HepG2 (cell line): ENCODE data around the gene ARL8A. TPM values are rescaled to one million over a fixed set of nuclear protein-coding genes. Genes with fewer than 3 reads are reported as not detected.

Source experiments
- ATAC-seq: fragments of 200-7000 bp; cut with Tn5 transposase; 3 replicates; pipeline ENCODE4 v1.9.1; 2020; ENCODE audit warnings: mild to moderate bottlenecking, moderate library complexity
- BruUV-seq: library from RNA; stranded (reverse); fragments of 400-500 nt; replicated peaks from 2 replicates; lab custom pipeline; 2021; lab: Mats Ljungman, UMichigan
- CTCF ChIA-PET: fragments of 300-600 bp; formaldehyde crosslinking; extraction: SDS; loops from one replicate; lab custom pipeline; 2021; ENCODE audit warnings: low total read pairs, inconsistent platforms, low intra/inter-chr PET ratio; lab: Yijun Ruan, JAX
- POLR2A ChIA-PET: fragments of 350-600 bp; sonication (Branson Sonifier 250); formaldehyde crosslinking; loops from one replicate; lab custom pipeline; 2020; ENCODE audit warnings: antibody characterized with exemption, inconsistent platforms; lab: Yijun Ruan, JAX
- DNase-seq: peaks from one replicate; pipeline ENCODE4 v3.0.0-alpha.2; 2015; ENCODE audit warnings: low spot score
- FAIRE-seq: peaks from 3 replicates; lab custom pipeline; 2011; peaks lifted over from hg19 to GRCh38; lab: Jason Lieb, UNC
- H2AFZ ChIP-seq: one replicate; pipeline ENCODE4 v1.6.1; 2011; ENCODE audit warnings: low read length, inconsistent platforms
- H3K27ac ChIP-seq: fragments of 300-600 bp; 3 replicates; pipeline ENCODE4 v1.8.0; 2011; ENCODE audit warnings: mixed run types, mild to moderate bottlenecking, mixed read lengths, low read length, inconsistent platforms; ENCODE audit not compliant: insufficient read depth; ENCODE audit errors: extremely low read length
- H3K27me3 ChIP-seq, 2 experiments: fragments of 200-600 bp in 1 of 2; 2 replicates in 1 of 2; 3 replicates in 1 of 2; pipeline versions ENCODE4 v1.6.0 to v1.8.0; 2011; ENCODE audit warnings: low read length in 2 of 2, mild to moderate bottlenecking in 2 of 2, moderate library complexity in 2 of 2, inconsistent platforms in 1 of 2; ENCODE audit not compliant: insufficient read depth in 2 of 2, control insufficient read depth in 1 of 2
- H3K36me3 ChIP-seq, 2 experiments: fragments of 200-600 bp in 1 of 2; replicated peaks in 1 of 2; 2 replicates in 1 of 2; 3 replicates in 1 of 2; pipeline versions ENCODE4 v1.5.1 to v1.8.0; 2011; ENCODE audit warnings: low read length in 2 of 2, inconsistent platforms in 1 of 2; ENCODE audit not compliant: insufficient read depth in 2 of 2, control insufficient read depth in 1 of 2
- H3K4me1 ChIP-seq: 2 replicates; pipeline ENCODE4 v1.5.1; 2012; ENCODE audit warnings: low read length, inconsistent platforms; ENCODE audit not compliant: insufficient read depth
- H3K4me2 ChIP-seq: 2 replicates; pipeline ENCODE4 v1.6.0; 2011; ENCODE audit warnings: low read depth, low read length, inconsistent platforms
- H3K4me3 ChIP-seq, 3 experiments: fragments of 200-600 bp in 1 of 3; sonication (generic), shearing (Covaris generic) in 1 of 3; replicated peaks in 1 of 3; 2 replicates each; pipeline ENCODE4 v1.5.1; 2011 to 2016; ENCODE audit warnings: low read length in 3 of 3, inconsistent platforms in 2 of 3, low read depth in 2 of 3, mild to moderate bottlenecking in 2 of 3, control low read depth in 1 of 3, mixed read lengths in 1 of 3; ENCODE audit not compliant: insufficient read depth in 1 of 3
- H3K79me2 ChIP-seq: one replicate; pipeline ENCODE4 v1.6.1; 2011; ENCODE audit warnings: low read length, inconsistent platforms; ENCODE audit not compliant: insufficient read depth
- H3K9ac ChIP-seq: 2 replicates; pipeline ENCODE4 v1.6.0; 2011; ENCODE audit warnings: mild to moderate bottlenecking, low read depth, low read length, inconsistent platforms; ENCODE audit not compliant: insufficient read depth
- H3K9me3 ChIP-seq: 2 replicates; pipeline ENCODE4 v1.5.1; 2012; ENCODE audit warnings: mild to moderate bottlenecking, low read length
- H4K20me1 ChIP-seq: 2 replicates; pipeline ENCODE4 v1.6.0; 2011; ENCODE audit warnings: inconsistent platforms, mild to moderate bottlenecking, low read length, moderate library complexity; ENCODE audit not compliant: insufficient read depth
- ELK4 ChIP-seq: sonication (generic); formaldehyde crosslinking; IDR thresholded peaks from 2 replicates; pipeline ENCODE4 v1.9.0; 2021; ENCODE audit warnings: missing genetic modification reagents, borderline replicate concordance
- MXI1 ChIP-seq: IDR thresholded peaks from 3 replicates; pipeline ENCODE4 v1.6.1; 2012; ENCODE audit warnings: low read depth, low read length, inconsistent platforms, borderline replicate concordance
- SP1 ChIP-seq, 2 experiments: fragments of 450-650 bp in 1 of 2; sonication (generic) in 1 of 2; formaldehyde crosslinking in 1 of 2; IDR thresholded peaks; 2 replicates each; pipeline versions ENCODE4 v1.4.0 to v1.6.1; 2016 to 2020; ENCODE audit warnings: missing genetic modification reagents in 1 of 2
- TFDP1 ChIP-seq: IDR thresholded peaks from 2 replicates; pipeline ENCODE4 v1.6.1; 2016; ENCODE audit warnings: missing compliant biosample characterization, missing genetic modification reagents, borderline replicate concordance
- THAP7 ChIP-seq: sonication (generic); formaldehyde crosslinking; IDR thresholded peaks from 2 replicates; pipeline ENCODE4 v1.8.1; 2023; ENCODE audit warnings: mild to moderate bottlenecking, missing genetic modification reagents
- THYN1 ChIP-seq: sonication (generic); formaldehyde crosslinking; IDR thresholded peaks from 2 replicates; pipeline ENCODE4 v1.8.1; 2023; ENCODE audit warnings: low read depth, mild to moderate bottlenecking, moderate library complexity, missing genetic modification reagents, borderline replicate concordance
- TSC22D2 ChIP-seq: sonication (generic); formaldehyde crosslinking; IDR thresholded peaks from 2 replicates; pipeline ENCODE4 v1.5.1; 2020; ENCODE audit warnings: missing genetic modification reagents, mild to moderate bottlenecking, borderline replicate concordance
- ZBTB25 ChIP-seq: IDR thresholded peaks from 2 replicates; pipeline ENCODE4 v1.6.1; 2018; ENCODE audit warnings: missing genetic modification reagents
- ZBTB26 ChIP-seq: IDR thresholded peaks from 2 replicates; pipeline ENCODE4 v1.6.1; 2016; ENCODE audit warnings: missing compliant biosample characterization, missing genetic modification reagents, borderline replicate concordance
- ZKSCAN1 ChIP-seq: fragments of 150-350 bp; IDR thresholded peaks from 2 replicates; pipeline ENCODE4 v1.6.1; 2014; ENCODE audit warnings: low read length
- ZNF644 ChIP-seq: IDR thresholded peaks from 2 replicates; pipeline ENCODE4 v1.6.1; 2016; ENCODE audit warnings: low read depth
- WGBS: methylation state at CpG from one replicate; pipeline ENCODE4 v1.1.6; 2017; ENCODE audit warnings: low lambda C conversion rate; 5-methylcytosine and 5-hydroxymethylcytosine counted together
- in situ Hi-C: cut with HindIII; loops from 2 replicates; pipeline ENCODE4 v1.10.0; 2017; ENCODE audit warnings: low pct_unique_long_range_greater_than_20kb; ENCODE audit not compliant: extremely low pct_ligation_motif_present
- intact Hi-C: fragments of 100-400 bp; cut with micrococcal nuclease; formaldehyde crosslinking; loops from one replicate; pipeline ENCODE4 v1.10.0; 2022; ENCODE audit not compliant: unreplicated experiment
- polyA plus RNA-seq, 8 experiments: library from polyadenylated mRNA; depleted of rRNA in 3 of 8; stranded (reverse) in 7 of 8; unstranded in 1 of 8; fragments of >200 nt; fragmentation: Illumina TruSeq in 4 of 8; extraction: Trizol in 4 of 8; gene quantifications; 2 replicates each; pipeline versions ENCODE4 v1.2.1 to v1.2.3, GENCODE V29; 2011 to 2016; ENCODE audit warnings: low read depth in 4 of 8, missing spikeins in 1 of 8, mixed read lengths in 1 of 8; ENCODE audit not compliant: insufficient read depth in 1 of 8
- total RNA-seq, 5 experiments: library from RNA; depleted of rRNA; stranded (reverse); fragments of >200 nt; fragmentation: Illumina TruSeq; extraction: Trizol; gene quantifications; 2 replicates each; pipeline ENCODE4 v1.2.3, GENCODE V29; 2016; ENCODE audit warnings: low read depth in 1 of 5

ARL8A gene
- total and polyA plus RNA-seq, 2 of the 13 experiments (the other 11 are each of a cell fraction or from before 2014, with no cell fraction given) = 2.7 to 23.4 TPM

GRCh38 chr1:202152399-202152798, 7.9 kb upstream of the ARL8A start (continued):
- TF ChIP-seq ZBTB25 (CRISPR knock-in tag) (no peak), TSC22D2 (CRISPR knock-in tag) (no peak), ZBTB26 (CRISPR knock-in tag) (no peak), MXI1 (no peak), ZNF644 (CRISPR knock-in tag) (no peak), ZKSCAN1 (no peak), THAP7 (CRISPR knock-in tag) (no peak), SP1 (IDR thresholded peaks at IDR 0.05) (no peak), SP1 (CRISPR knock-in tag; IDR thresholded peaks at IDR 0.05) (no peak)
- TF ChIP-seq, all 625 proteins: peak for 0

GRCh38 chr1:202151045-202151444, 6.5 kb upstream of the ARL8A start:
- H4K20me1 ChIP-seq = no peaks in the 10 kb centered on the region
- H3K9ac ChIP-seq = no peak overlapping the region
- peaks cover 0 to 55% of the 10 kb centered on the region in 2 experiments; a peak in 3 of 5 replicates for H3K27me3 ChIP-seq
- 9% methylated on average over 2 of the region's 2 CpGs for WGBS
- ChIA-PET CTCF (no interaction called here), POLR2A (no interaction called here)
- no TSS peak for BruUV-seq
- DNase-seq (no peak), FAIRE-seq (no peak), ATAC-seq (no peak)
- TF ChIP-seq TFDP1 (CRISPR knock-in tag) (no peak), ELK4 (no peak), THYN1 (no peak)
- no peak overlapping the region for H3K4me2 ChIP-seq
- H3K79me2 ChIP-seq = no peaks in the 10 kb centered on the region
- H3K27ac ChIP-seq = no peak overlapping the region
- no peak overlapping the region for H3K4me3 ChIP-seq
- H3K4me1 ChIP-seq = peaks cover 12% of the 10 kb centered on the region
- H3K36me3 ChIP-seq = no peaks in the 10 kb centered on the region
- no peak overlapping the region for H2AFZ ChIP-seq
- H3K9me3 ChIP-seq = no peaks in the 10 kb centered on the region
- intact Hi-C loops (no loop called here), in situ Hi-C loops (no loop called here)
